GM18907 (cell line): ENCODE data around the gene GDNF.
"Not testable (repeated sequence)": the region's sequence is repeated elsewhere in the genome, so short reads cannot be mapped to it uniquely, and the experiment has no call there.

Experiments
- ATAC-seq: cut with Tn5 transposase; IDR thresholded peaks from one replicate; pipeline ENCODE4 v1.9.1; 2021; ENCODE audit warnings: mild to moderate bottlenecking, moderate library complexity; ENCODE audit not compliant: unreplicated experiment

Gene GDNF

GRCh38 chr5:37787742-37788141 lies 52.1 kb downstream of the GDNF start:
- no peak for ATAC-seq

DNA sequence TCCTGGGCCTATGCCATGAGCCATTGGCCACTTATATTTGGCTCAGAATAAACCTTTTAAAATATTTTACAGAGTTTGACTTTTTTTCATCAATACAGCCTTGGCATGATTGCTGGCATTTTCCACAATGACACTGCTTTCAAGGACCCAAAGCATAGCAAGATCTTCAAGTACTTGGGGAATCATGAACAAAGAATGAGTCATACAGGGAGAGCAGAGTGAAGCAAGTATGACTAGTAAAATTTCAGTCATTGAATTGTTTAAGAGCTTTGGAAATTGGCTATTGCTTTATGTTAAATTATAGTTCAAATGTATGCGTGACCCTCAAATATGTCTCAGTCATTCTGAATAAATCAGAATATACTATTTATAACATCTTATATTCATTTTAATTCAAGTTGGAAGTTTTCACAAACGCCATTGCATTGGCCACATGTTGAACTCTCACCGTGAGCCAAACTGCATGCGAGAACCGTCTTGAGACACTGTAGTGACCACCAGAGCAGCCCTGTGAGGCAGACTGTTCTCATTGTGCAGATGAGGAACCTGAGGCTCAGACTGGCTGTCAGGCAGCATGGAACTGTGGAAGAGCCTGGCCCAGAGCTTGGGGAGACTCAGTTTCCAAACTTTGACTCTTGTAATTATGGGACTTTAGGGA lies 52.9 kb downstream of the GDNF start:
- no peak for ATAC-seq

GRCh38 chr5:37786416-37786815 lies 53.4 kb downstream of the GDNF start:
- no peak for ATAC-seq

GRCh38 chr5:37781409-37781808 lies 58.4 kb downstream of the GDNF start:
- ATAC-seq = not testable (repeated sequence)

DNA sequence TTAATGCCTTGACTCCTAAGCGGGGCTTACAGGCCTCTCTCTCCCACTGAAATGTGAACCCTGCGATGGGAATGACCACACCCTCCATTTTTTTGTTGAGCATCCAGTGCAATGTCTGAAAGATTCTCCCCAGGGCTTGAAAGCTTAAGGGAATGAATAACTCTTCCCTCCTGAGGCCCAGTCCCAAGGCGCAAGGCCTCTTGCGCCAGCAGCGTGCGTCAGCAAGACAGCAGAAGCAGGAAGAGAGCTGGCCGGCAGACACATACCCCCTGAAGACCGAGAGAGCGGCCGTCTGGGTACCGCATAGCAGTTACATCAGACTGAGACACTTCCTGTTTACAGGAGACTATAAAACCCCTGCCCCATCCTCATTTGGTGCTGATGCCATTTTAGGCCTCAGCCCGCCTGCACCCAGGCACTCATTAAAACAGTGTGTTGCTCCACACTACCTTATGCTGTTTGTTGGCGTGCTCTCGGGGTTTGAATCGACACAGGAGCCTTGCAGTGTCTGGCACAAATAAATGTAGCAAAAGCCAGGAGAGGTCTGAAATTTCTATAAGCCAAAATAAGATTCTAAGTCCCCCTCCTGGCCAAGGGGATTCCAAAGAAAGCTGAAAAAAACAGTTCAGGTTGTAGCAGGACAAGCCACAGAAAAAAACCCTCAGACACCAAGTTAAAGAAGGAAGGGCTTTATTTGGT lies 62.3 kb downstream of the GDNF start:
- ATAC-seq = no peak

DNA sequence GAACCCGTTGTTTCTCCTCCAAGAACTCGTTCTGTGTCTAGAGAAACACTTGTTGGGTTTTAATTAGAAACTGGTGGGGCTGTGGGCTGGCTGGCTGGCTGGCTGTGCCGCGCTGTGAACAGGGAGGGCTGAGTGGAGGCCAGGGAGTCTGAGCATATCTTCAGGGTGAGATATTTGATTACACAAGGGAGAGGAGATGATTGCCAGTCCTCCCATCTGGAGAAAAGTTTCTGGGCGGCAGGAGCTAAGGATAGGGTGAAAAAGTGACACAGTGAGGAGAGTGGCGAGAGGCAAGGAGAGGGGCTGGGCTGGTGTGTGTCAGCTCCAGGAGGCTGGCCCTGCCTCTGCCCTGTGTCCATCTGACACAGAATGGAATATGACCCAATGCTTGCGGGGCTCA lies 63.0 kb downstream of the GDNF start:
- no peak for ATAC-seq

GRCh38 chr5:37774912-37775483 lies 64.8 kb downstream of the GDNF start:
- ATAC-seq = no peak

DNA sequence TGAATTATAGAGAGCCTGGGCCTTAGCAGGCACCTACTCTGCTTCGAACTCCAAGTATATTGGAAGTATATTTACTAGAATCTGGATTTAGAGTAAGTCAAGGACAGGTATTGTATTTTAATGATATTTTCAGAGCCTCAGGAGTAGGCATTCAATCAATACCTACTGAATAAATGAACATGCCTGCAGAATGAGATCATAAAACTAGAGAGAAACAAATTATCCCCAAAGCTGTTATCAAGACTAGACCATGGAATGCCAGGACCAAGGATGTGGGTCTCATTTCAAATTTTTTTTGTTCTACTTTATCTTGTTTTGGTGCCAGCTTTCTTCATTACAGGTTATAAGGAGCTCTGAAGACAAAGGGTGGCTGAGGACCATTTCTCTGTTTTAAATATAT lies 66.0 kb downstream of the GDNF start:
- no peak for ATAC-seq

- no peak for ATAC-seq
These were observed 67.6 kb downstream of the GDNF start for GRCh38 chr5:37772255-37772654.

DNA sequence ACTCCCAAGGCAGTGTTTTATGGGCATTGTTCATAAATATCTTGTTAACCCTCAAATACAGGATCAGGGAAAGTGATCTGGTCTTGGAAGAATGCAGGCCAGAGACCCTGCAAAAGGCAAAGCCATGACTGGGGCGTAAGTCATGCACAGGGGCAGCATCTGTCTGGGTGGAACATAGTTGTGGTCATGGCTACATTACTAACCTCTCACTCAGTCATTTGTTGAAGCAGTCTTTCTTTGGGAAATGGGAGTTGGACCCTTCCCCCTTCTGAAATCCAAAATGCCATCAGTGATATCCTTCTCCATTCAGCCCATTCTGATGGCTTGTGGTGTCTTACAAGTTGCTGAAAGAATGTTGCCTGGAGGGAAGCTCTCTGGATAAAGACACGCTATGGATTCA lies 68.1 kb downstream of the GDNF start:
- ATAC-seq = no peak

DNA sequence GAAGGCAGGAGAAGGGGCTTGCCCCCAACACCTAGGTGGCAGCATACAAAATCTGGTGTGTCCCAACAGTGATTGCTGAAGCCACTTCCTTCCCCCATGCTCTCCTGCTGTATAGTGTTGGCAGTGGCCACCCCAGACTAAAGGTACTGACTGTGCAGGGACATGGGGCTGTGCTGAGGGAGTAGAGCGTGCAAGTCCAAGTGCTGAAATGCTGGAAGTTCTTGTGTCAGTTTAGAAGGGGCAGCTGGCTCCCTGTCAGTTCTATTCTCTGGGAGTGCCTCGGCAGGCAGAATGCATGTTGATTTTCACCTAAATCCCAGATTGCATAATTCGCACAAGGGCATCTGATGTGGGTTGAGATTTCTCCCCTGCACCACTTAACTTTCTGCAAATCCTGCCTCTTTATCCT lies 68.6 kb downstream of the GDNF start:
- no peak for ATAC-seq

DNA sequence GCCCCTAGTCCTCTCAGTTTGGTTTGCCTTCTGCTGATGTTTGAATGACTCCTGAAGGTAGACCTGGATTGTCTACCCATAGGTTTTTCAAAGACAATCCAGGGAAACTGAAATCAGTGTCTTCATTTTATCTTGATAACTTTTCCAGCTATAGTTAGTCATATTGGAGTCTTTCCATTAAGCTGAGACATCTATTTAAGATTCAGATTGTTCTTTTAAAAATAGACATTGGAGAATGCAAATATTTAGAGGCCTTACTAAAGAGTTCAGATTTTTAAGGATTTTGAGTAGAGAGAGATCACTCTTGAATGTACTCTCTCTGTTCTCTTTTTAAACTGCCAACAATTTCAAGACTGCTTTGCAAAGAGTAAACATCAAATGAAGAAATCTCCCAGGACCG lies 69.1 kb downstream of the GDNF start:
- no peak for ATAC-seq

DNA sequence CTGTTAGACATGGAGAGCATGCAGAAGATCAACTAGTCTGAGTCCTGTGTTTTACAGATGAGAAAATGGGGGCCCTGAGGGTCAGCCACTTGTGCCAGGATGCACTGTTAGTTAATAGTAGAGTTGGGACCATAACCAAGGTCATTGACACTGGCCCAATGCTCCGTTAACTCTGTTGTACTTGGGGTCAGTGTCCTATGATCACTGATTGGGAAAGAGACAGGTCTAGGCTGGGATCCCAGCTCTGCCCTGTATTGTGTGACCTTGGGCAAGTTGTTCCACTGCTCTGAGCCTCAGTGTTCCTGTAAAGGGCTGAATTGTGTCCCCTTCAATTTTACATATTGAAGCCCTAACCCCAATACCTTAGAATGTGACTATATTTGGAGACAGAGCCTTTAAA lies 70.0 kb downstream of the GDNF start:
- no peak for ATAC-seq

GRCh38 chr5:37769108-37769507 lies 70.7 kb downstream of the GDNF start:
- ATAC-seq = no peak

GRCh38 chr5:37768371-37768770 lies 71.5 kb downstream of the GDNF start:
- no peak for ATAC-seq

GRCh38 chr5:37767961-37768360 lies 71.9 kb downstream of the GDNF start:
- ATAC-seq = no peak

- ATAC-seq = no peak
These were observed 72.6 kb downstream of the GDNF start for GRCh38 chr5:37767251-37767650.
